Measurements from ENCODE around the gene ANO4. TPM values are rescaled to one million over a fixed set of nuclear protein-coding genes. Genes with fewer than 3 reads are reported as not detected.

The ANO4 gene
- total RNA-seq, 1 experiment from 2014 or later, result 5.7 TPM

DNA sequence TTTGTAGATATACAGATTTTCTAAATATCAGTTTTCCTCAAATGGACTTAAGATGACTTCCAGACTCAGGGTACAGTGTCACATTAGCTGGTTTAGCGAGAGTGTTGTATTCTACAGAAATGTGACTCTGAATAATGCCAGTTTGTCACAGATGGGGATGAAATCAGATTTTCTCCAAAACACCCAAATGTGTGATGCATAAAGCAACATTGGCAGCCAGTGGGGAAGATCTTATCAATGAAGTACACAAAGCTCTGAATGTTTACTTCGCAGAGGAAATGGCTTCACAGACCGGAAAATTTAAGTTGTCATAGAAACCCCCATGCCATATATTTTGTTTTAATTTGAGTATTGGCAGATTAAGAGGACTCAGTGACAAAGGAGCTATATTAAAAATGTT lies 29.9 kb downstream of the ANO4 start:
- Histone ChIP-seq H4K91ac (ENCODE audit: insufficient read length, low read depth, low read length) (no peak overlapping the region), H3K23me2 (ENCODE audit: insufficient read length, low read depth, low read length, poor library complexity, severe bottlenecking) (no peaks in the 10 kb centered on the region), H4K20me1 (ENCODE audit: control insufficient read depth, insufficient read depth, insufficient read length) (no peaks in the 10 kb centered on the region), H2BK20ac (ENCODE audit: low read depth, low read length, poor library complexity, severe bottlenecking) (no peak overlapping the region), H3K9ac (ENCODE audit: extremely low read depth, insufficient read length, low read length) (no peak overlapping the region), H3K56ac (ENCODE audit: insufficient read length, low read depth, low read length) (no peak overlapping the region), H2AK5ac (ENCODE audit: insufficient read length, low read length) (no peak overlapping the region), H2BK15ac (ENCODE audit: low read depth, low read length) (no peak overlapping the region), H2BK5ac (ENCODE audit: insufficient read length, low read length) (no peak overlapping the region), H2BK12ac (ENCODE audit: insufficient read length, low read depth, low read length) (no peak overlapping the region), H3K79me1 (ENCODE audit: insufficient read depth, low read depth, low read length, poor library complexity, severe bottlenecking) (no peaks in the 10 kb centered on the region), H3K18ac (ENCODE audit: insufficient read length, low read depth, low read length) (no peak overlapping the region), H3K14ac (ENCODE audit: insufficient read depth, low read length) (no peak overlapping the region), H2AFZ (ENCODE audit: low read length) (no peak overlapping the region), H3K23ac (ENCODE audit: insufficient read length, low read depth, low read length) (no peak overlapping the region), H3T11ph (ENCODE audit: low read length) (no peak overlapping the region), H3K4me2 (ENCODE audit: insufficient read depth, insufficient read length, low read length) (no peak overlapping the region), H2BK120ac (ENCODE audit: low read depth, low read length, poor library complexity, severe bottlenecking) (no peak overlapping the region), H3K4ac (ENCODE audit: low read depth, low read length) (no peak overlapping the region), H3K4me1 (ENCODE audit: insufficient read depth, low read length) (no peaks in the 10 kb centered on the region), H4K5ac (ENCODE audit: insufficient read length, low read depth, low read length) (no peak overlapping the region), H4K8ac (replicated peaks; ENCODE audit: insufficient read length, low read depth, low read length) (no peak overlapping the region), H3K79me2 (ENCODE audit: insufficient read depth, low read length) (no peaks in the 10 kb centered on the region), H3K27me3 (ENCODE audit: insufficient read depth, low read length) (no peaks in the 10 kb centered on the region), H3K27ac (ENCODE audit: insufficient read length, low read depth, low read length) (no peak overlapping the region), H3K9me3 (ENCODE audit: control insufficient read depth, low read depth, low read length) (no peaks in the 10 kb centered on the region)
- DNase-seq, result no peak
- no peaks in the 10 kb centered on the region for H3K36me3 Mint-ChIP-seq (ENCODE audit: insufficient read depth in 1 of 3, low read depth in 3 of 3)
- TF ChIP-seq, protein P1, sequence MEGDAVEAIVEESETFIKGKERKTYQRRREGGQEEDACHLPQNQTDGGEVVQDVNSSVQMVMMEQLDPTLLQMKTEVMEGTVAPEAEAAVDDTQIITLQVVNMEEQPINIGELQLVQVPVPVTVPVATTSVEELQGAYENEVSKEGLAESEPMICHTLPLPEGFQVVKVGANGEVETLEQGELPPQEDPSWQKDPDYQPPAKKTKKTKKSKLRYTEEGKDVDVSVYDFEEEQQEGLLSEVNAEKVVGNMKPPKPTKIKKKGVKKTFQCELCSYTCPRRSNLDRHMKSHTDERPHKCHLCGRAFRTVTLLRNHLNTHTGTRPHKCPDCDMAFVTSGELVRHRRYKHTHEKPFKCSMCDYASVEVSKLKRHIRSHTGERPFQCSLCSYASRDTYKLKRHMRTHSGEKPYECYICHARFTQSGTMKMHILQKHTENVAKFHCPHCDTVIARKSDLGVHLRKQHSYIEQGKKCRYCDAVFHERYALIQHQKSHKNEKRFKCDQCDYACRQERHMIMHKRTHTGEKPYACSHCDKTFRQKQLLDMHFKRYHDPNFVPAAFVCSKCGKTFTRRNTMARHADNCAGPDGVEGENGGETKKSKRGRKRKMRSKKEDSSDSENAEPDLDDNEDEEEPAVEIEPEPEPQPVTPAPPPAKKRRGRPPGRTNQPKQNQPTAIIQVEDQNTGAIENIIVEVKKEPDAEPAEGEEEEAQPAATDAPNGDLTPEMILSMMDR (conservative IDR thresholded peaks at IDR 0.05), result no peak
- H3K9me3 Mint-ChIP-seq, result no peaks in the 10 kb centered on the region
- H3K27me3 Mint-ChIP-seq (ENCODE audit: low read depth), result no peaks in the 10 kb centered on the region; the same call in 1 of the 2 replicates
- H3K4me1 Mint-ChIP-seq, result peaks cover 5 to 9% of the 10 kb centered on the region in 2 experiments; a peak in 3 of 4 replicates
- no peak overlapping the region for H3K27ac Mint-ChIP-seq
- H3K4me3 Mint-ChIP-seq, result no peak overlapping the region
- whole genome bisulfite sequencing (ENCODE audit: extremely low coverage, insufficient read length, low lambda C conversion rate), result no CpG with 5 or more reads among the region's 3 CpGs
